Loucy (cell line): ENCODE data around the gene UVRAG.

Source experiments
- EZH2phosphoT487 ChIP-seq: fragments of 200-600 bp; IDR thresholded peaks from 2 replicates; pipeline ENCODE4 v1.6.1; 2018; ENCODE audit warnings: antibody characterized with exemption, mild to moderate bottlenecking, moderate library complexity, borderline replicate concordance
- TF ChIP-seq, protein P1 (sequence below): fragments of 200-600 bp; sonication (generic); conservative IDR thresholded peaks from 2 replicates; pipeline ENCODE4 v1.5.1; 2014; ENCODE audit warnings: mild to moderate bottlenecking, antibody characterized with exemption, low read length

- TF ChIP-seq, protein P1, sequence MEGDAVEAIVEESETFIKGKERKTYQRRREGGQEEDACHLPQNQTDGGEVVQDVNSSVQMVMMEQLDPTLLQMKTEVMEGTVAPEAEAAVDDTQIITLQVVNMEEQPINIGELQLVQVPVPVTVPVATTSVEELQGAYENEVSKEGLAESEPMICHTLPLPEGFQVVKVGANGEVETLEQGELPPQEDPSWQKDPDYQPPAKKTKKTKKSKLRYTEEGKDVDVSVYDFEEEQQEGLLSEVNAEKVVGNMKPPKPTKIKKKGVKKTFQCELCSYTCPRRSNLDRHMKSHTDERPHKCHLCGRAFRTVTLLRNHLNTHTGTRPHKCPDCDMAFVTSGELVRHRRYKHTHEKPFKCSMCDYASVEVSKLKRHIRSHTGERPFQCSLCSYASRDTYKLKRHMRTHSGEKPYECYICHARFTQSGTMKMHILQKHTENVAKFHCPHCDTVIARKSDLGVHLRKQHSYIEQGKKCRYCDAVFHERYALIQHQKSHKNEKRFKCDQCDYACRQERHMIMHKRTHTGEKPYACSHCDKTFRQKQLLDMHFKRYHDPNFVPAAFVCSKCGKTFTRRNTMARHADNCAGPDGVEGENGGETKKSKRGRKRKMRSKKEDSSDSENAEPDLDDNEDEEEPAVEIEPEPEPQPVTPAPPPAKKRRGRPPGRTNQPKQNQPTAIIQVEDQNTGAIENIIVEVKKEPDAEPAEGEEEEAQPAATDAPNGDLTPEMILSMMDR, result no peak
- TF ChIP-seq EZH2phosphoT487, result no peak
These were observed 366.4 kb downstream of the UVRAG start for GRCh38 chr11:76181371-76181770.
